K562 (cell line): ENCODE results near the gene SOAT1. TPM values are rescaled to one million over a fixed set of nuclear protein-coding genes. Genes with fewer than 3 reads are reported as not detected.

ENCODE experiments used
- JUN ChIP-seq, 2 experiments: sonication (generic) in 1 of 2; formaldehyde crosslinking in 1 of 2; IDR thresholded peaks; 2 replicates each; pipeline versions ENCODE4 v1.6.1 to v1.8.0; 2012 to 2022; ENCODE audit warnings: borderline replicate concordance in 2 of 2, mild to moderate bottlenecking in 2 of 2, improper control_type of control experiment in 1 of 2, low read depth in 1 of 2, low read length in 1 of 2, missing genetic modification reagents in 1 of 2
- NFRKB ChIP-seq: fragments of 450-650 bp; IDR thresholded peaks from 2 replicates; pipeline ENCODE4 v1.6.1; 2016; ENCODE audit warnings: low read depth
- NR1H2 ChIP-seq: sonication (generic); formaldehyde crosslinking; IDR thresholded peaks from 2 replicates; pipeline ENCODE4 v1.4.0; 2020; ENCODE audit warnings: mild to moderate bottlenecking, missing genetic modification reagents
- SMAD1 ChIP-seq: fragments of 150-350 bp; IDR thresholded peaks from 2 replicates; pipeline ENCODE4 v1.6.1; 2014; ENCODE audit warnings: low read length, low read depth; ENCODE audit not compliant: partially characterized antibody
- ZFP30 ChIP-seq: fragments of 250-450 bp; sonication (Bioruptor Pico); IDR thresholded peaks from 2 replicates; pipeline ENCODE4 v1.8.0; 2022; ENCODE audit warnings: moderate library complexity, mild to moderate bottlenecking, inconsistent platforms, borderline replicate concordance
- ZNF586 ChIP-seq: fragments of 450-650 bp; formaldehyde crosslinking; conservative IDR thresholded peaks from 2 replicates; pipeline ENCODE4 v1.4.0; 2020; ENCODE audit warnings: mild to moderate bottlenecking, moderate library complexity
- polyA plus RNA-seq, 8 experiments: library from polyadenylated mRNA; depleted of rRNA in 4 of 8; stranded (reverse) in 5 of 8; unstranded in 3 of 8; fragments of >200 nt; fragmentation: Nextera tagmentation in 2 of 8; fragmentation: Illumina TruSeq in 1 of 8; extraction: Ambion mirVana in 2 of 8; extraction: Trizol in 1 of 8; gene quantifications; 2 replicates each; pipeline versions ENCODE4 v1.2.1 to v1.2.3, GENCODE V29; 2011 to 2014; ENCODE audit warnings: inconsistent platforms in 1 of 8, missing spikeins in 1 of 8
- total RNA-seq, 7 experiments: library from RNA; depleted of rRNA in 6 of 7; stranded (reverse); fragments of >200 nt in 6 of 7; fragmentation: Illumina TruSeq in 2 of 7; extraction: Trizol in 2 of 7; gene quantifications; 2 replicates each; pipeline versions ENCODE4 v1.2.1 to v1.2.3, GENCODE V29; 2011 to 2021; ENCODE audit warnings: low replicate concordance in 1 of 7
- TF ChIP-seq, protein P1 (sequence below): fragments of 450-650 bp; IDR thresholded peaks from 2 replicates; pipeline ENCODE4 v1.6.1; 2016; ENCODE audit warnings: mild to moderate bottlenecking, moderate library complexity
- TF ChIP-seq, protein P2 (sequence below): fragments of 450-650 bp; formaldehyde crosslinking; IDR thresholded peaks from 2 replicates; pipeline ENCODE4 v1.4.0; 2022; ENCODE audit warnings: missing genetic modification characterization

The SOAT1 gene
- total and polyA plus RNA-seq, 9 of the 15 experiments (the other 6 are each of a cell fraction or from before 2014, with no cell fraction given), result 5.5 to 29.1 (median 17.3) TPM

DNA sequence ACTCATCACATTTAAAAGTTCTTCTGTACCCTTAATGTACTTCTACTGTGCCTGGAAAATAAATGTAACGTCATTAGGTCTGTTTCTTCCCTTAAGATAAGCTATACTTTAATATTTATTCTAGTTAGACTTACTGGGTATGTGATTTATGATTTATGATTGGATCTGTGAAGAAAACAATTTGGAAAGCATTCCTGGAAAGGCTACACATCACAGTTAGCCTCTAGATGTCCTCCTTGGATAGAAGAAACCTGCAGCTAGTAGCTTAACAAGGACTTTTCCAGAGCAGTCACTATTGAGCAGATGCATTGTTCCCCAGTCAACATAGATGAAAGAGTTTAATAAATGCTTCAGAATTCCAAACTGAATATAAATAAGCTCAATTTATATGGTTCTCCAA is 41.9 kb upstream of the SOAT1 start (continued):
- TF ChIP-seq JUN (IDR thresholded peaks at IDR 0.05; ENCODE audit: borderline replicate concordance, low read depth, low read length) (no peak), JUN (CRISPR knock-in tag; IDR thresholded peaks at IDR 0.05; ENCODE audit: borderline replicate concordance) (no peak), NFRKB (no peak), NR1H2 (CRISPR knock-in tag) (no peak), ZNF586 (CRISPR knock-in tag) (no peak), ZFP30 (CRISPR knock-in tag) (no peak), SMAD1 (no peak)
- TF ChIP-seq, protein P1, sequence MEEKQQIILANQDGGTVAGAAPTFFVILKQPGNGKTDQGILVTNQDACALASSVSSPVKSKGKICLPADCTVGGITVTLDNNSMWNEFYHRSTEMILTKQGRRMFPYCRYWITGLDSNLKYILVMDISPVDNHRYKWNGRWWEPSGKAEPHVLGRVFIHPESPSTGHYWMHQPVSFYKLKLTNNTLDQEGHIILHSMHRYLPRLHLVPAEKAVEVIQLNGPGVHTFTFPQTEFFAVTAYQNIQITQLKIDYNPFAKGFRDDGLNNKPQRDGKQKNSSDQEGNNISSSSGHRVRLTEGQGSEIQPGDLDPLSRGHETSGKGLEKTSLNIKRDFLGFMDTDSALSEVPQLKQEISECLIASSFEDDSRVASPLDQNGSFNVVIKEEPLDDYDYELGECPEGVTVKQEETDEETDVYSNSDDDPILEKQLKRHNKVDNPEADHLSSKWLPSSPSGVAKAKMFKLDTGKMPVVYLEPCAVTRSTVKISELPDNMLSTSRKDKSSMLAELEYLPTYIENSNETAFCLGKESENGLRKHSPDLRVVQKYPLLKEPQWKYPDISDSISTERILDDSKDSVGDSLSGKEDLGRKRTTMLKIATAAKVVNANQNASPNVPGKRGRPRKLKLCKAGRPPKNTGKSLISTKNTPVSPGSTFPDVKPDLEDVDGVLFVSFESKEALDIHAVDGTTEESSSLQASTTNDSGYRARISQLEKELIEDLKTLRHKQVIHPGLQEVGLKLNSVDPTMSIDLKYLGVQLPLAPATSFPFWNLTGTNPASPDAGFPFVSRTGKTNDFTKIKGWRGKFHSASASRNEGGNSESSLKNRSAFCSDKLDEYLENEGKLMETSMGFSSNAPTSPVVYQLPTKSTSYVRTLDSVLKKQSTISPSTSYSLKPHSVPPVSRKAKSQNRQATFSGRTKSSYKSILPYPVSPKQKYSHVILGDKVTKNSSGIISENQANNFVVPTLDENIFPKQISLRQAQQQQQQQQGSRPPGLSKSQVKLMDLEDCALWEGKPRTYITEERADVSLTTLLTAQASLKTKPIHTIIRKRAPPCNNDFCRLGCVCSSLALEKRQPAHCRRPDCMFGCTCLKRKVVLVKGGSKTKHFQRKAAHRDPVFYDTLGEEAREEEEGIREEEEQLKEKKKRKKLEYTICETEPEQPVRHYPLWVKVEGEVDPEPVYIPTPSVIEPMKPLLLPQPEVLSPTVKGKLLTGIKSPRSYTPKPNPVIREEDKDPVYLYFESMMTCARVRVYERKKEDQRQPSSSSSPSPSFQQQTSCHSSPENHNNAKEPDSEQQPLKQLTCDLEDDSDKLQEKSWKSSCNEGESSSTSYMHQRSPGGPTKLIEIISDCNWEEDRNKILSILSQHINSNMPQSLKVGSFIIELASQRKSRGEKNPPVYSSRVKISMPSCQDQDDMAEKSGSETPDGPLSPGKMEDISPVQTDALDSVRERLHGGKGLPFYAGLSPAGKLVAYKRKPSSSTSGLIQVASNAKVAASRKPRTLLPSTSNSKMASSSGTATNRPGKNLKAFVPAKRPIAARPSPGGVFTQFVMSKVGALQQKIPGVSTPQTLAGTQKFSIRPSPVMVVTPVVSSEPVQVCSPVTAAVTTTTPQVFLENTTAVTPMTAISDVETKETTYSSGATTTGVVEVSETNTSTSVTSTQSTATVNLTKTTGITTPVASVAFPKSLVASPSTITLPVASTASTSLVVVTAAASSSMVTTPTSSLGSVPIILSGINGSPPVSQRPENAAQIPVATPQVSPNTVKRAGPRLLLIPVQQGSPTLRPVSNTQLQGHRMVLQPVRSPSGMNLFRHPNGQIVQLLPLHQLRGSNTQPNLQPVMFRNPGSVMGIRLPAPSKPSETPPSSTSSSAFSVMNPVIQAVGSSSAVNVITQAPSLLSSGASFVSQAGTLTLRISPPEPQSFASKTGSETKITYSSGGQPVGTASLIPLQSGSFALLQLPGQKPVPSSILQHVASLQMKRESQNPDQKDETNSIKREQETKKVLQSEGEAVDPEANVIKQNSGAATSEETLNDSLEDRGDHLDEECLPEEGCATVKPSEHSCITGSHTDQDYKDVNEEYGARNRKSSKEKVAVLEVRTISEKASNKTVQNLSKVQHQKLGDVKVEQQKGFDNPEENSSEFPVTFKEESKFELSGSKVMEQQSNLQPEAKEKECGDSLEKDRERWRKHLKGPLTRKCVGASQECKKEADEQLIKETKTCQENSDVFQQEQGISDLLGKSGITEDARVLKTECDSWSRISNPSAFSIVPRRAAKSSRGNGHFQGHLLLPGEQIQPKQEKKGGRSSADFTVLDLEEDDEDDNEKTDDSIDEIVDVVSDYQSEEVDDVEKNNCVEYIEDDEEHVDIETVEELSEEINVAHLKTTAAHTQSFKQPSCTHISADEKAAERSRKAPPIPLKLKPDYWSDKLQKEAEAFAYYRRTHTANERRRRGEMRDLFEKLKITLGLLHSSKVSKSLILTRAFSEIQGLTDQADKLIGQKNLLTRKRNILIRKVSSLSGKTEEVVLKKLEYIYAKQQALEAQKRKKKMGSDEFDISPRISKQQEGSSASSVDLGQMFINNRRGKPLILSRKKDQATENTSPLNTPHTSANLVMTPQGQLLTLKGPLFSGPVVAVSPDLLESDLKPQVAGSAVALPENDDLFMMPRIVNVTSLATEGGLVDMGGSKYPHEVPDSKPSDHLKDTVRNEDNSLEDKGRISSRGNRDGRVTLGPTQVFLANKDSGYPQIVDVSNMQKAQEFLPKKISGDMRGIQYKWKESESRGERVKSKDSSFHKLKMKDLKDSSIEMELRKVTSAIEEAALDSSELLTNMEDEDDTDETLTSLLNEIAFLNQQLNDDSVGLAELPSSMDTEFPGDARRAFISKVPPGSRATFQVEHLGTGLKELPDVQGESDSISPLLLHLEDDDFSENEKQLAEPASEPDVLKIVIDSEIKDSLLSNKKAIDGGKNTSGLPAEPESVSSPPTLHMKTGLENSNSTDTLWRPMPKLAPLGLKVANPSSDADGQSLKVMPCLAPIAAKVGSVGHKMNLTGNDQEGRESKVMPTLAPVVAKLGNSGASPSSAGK, result no peak
- TF ChIP-seq, protein P2, sequence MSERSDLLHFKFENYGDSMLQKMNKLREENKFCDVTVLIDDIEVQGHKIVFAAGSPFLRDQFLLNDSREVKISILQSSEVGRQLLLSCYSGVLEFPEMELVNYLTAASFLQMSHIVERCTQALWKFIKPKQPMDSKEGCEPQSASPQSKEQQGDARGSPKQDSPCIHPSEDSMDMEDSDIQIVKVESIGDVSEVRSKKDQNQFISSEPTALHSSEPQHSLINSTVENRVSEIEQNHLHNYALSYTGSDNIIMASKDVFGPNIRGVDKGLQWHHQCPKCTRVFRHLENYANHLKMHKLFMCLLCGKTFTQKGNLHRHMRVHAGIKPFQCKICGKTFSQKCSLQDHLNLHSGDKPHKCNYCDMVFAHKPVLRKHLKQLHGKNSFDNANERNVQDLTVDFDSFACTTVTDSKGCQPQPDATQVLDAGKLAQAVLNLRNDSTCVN, result no peak
